NCI-H146 (cell line): ENCODE results near the gene GGTLC1.
"Not testable (repeated sequence)": the region's sequence is repeated elsewhere in the genome, so short reads cannot be mapped to it uniquely, and the experiment has no call there.

ENCODE experiments used
- DNase-seq: peaks from one replicate; lab custom pipeline; 2025; lab: John Stamatoyannopoulos, UW

The GGTLC1 gene

DNA sequence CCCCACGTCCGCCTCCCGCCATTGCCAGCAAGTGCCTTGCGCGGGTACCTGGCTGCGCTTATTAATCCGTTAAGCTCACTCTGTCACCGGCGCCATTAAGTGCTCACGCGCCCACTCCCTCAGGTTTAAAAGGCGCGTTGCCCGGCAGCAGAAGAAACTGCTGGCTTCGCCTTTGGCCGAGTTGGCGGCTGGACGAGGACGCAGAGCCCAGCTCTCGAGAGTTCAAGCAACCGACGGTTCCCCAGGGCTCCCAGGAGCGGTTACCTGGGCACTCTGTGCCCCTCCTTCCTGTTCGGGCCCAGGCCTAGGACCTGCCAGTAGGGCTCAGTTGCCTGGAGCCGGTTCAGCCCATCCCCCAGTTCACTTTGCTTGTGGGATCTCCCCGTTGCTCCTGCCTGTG is at the start of gene GGTLC1:
Gene GGTLC1 (minus strand): TSS at position 219 of the 400 bp plus-strand sequence. CDS start 2,168 bp downstream, outside the sequence.
- DNase-seq, result no peak

DNA sequence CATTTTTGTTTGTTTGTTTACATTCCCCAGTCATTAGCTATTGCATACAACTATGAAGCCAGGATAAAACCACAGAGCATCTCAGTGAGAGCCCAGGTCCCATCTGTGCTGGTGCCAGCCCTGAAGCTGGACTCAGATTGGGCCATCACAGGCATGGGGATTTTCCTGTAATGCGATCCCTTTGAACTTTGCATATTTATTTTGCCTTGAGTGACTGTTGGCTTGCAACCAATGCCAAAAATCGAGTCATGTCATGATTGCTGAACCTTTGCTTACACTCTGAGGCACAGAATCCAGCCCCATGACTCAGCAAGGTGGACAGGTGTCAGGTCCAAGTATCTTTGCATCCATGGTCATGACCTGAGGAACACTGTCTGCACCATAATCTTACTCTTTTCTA is 46.2 kb upstream of the GGTLC1 start:
- no peak for DNase-seq

DNA sequence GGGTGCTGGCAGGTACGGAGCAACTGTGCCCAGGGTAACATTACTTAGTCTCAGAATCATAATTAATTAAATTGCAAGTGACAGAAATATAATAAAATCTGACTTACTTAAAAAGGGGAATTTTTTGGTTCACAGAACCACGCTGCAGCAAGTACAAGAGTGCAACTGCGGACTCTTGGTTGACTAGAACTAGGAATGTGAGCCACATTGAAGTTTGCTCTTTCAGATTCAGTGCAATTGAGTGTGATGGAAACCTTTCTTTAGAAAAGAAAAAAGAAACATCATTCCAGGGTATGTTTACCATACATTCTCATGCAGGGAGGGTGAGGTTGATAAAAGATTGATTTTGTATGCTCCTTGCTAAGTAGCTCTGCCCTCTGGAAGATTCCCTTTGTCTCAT is 45.0 kb upstream of the GGTLC1 start:
- DNase-seq, result no peak

DNA sequence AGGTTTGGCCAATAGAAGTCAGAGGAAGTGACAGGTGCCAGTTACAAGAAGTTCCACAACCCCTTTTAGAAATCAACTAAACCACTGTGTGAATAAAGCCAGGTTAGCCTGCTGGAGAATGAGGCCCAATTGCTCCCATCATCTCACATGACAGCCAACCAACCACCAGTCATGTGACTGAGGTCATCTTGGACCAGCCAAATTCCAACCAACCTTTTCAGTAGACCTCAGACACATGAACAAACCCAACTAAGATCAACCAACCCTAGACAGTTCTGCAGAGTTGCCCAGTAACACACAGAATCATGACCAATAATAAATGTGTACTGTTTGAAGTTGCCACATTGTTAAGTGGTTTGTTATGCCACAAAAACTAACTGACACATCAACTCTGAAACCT is 44.6 kb upstream of the GGTLC1 start:
- no peak for DNase-seq

DNA sequence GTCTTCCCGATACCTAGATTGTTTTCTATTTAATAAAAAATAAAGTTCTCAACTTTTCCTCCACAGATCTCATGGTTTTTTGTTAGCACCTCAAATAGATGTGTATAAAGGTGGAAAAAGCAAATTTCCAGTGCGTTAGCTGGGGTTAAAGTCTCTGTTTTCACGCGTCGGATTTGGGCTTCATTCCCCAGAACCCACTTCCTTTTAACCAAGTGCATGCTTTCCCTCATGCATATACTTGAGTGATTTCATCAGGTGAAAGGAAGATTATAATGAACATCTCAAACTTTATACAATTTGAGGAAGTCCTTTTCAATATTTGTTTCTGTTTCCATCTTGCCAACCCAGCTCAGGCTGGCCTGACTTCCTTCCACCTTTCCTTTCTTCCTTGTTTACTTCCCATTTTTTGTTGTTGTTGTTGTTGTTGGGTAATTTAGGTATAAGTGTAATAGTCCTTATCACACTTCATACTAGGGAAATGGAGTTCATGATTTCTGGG is 43.9 kb upstream of the GGTLC1 start:
- no peak for DNase-seq

DNA sequence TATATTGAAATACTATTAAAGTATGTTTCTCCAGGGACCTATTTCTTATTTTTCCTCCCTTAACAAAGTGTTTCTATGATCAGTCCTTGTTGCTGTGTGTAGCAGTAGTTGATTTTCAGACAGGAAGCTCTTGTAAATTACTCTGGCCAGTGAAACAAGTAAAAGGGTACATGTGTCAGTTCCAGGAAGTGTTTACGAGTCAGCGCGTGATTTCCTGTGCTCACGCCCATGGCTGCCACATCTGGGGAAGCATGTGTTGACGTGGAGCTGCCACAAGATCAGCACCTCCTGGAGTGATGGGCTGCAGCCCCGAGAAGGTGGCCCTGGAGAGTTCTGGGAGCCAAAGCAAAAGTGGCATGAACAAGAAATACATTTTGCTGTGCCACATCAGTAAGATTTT is 38.6 kb upstream of the GGTLC1 start:
- no peak for DNase-seq

DNA sequence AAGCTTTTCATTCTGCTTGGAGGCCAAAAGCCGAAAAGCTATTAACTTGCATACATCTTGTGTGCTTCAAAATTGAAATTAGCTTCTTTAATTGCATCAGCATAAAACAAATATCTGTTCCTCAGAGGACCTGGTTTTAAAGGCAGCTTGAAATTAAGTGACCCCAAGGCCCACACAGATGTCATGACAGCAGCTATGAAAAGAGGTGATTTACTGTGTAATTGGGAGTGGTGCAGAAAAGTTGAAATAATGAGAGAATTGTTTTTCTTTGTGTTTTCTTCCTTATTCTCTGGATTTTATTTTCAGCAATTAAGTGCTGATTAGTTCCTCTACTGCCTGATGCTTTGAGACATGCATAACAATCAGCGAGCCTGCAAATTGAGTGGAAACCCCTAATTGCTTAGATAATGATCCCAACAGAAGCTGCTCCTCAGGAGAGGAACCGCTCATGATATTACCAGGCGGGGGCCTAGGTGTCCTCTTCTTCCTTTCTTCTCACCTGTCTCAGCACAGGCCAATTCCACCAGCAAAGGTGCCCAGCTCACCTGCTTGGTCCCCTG is 34.1 kb upstream of the GGTLC1 start:
- no peak for DNase-seq

DNA sequence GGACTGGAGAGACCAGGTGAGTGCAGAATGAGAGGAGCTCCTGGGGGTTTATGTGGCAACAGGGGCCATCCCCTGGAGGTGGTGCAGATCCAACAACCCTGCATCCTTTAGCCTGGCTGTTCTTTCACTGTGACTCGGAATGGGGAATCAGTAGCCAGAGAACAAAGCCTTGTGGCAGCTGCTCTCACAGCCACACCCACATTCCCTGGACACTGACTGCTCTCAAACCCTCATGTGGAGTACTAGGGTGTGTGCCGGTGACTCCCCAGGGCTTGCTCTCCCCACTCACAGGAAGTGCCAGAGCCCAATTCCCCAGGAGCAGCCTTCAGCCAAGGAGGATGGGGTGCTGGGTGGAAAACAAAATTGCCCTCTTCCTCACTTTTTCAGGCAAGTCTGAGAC is 30.2 kb upstream of the GGTLC1 start:
- DNase-seq, result no peak

DNA sequence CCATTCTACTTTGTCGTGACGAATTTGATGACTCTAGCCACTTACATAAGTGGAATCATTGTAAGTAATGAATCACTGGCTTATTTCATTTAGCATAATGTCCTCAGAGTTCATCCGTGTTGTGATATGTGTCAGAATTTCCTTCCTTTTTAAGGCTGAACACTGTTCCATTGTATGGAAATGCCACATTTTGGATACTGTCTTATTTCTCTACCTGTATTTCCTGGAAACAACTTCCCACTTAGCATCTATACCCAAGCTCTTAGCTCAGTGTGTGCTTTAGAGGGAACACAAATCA is 28.8 kb upstream of the GGTLC1 start:
- DNase-seq, result no peak

DNA sequence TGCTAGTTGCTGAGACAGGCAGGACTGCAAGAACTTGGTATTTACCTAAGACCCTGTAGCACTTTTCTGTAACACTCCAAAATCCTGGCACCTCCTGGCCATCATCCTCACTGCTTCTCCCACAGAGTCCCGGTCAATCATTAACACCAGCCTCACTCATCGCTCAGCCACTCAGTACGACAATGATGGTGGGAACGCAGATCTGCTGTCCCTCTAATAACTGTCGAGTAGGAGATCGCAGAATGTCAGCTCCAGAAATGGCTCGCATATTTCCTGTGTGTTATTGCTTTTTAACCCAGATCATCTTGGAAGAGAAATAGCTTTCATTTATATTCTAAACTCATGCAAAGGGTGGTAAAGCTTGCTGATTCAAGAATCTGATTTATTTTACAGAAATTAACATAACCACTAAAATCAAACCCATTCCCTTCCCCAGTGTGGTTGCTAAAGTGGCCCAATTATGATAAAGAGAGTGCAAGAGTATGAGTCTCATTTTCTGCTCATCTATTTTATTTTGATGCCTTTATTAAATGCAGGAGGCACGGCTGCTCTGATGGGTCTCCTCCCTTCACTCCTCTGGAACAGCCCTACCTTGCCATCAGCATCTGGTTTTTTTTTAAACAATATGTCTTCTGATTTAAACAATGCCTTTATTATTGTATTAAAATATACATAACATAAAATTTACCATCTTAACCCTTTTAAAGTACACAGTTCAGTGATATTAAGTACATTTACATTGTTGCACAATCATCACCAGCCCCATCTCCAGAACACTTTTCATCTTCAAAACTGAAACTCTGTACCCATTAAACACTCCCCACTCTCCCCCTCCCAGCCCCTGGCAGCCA is 28.3 kb upstream of the GGTLC1 start:
- no peak for DNase-seq

DNA sequence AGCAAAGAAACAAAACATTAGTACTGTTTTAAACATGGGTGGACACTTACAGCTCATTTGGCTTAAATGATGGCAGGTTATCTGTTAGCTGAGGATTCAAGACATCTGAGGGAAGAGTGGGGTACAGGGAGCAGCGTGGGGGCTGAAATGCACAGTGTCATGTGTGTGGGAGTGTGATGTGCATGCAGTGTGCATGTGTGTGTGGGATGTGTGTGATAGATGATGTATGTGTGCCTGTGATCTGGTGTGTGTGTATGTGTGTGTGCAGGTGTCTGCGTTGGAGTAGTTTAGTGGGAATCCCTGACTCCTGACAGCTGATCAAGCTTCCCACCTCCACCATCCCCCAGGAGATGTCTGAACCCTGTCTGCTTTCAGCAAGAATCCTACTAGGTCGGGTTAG is 25.4 kb upstream of the GGTLC1 start:
- DNase-seq, result no peak

DNA sequence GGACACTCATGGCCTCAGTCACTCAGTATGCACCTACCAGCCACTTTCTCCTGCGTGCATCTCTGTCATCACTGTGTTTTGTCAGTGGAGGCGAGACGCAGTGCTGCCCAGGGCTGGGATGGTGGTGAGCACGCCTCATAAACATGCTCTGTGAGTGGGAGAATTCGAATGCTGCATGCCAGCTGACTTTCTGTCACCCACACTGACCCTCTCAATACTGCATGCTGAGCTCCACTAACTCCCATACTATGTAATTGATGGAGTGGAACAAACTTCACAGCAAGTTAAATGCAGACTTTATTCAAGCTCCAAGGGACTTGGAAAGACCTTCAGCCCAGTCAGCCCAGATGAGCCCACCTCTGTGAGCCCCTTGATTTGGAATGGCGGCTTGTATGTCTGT is 22.7 kb upstream of the GGTLC1 start:
- no peak for DNase-seq

DNA sequence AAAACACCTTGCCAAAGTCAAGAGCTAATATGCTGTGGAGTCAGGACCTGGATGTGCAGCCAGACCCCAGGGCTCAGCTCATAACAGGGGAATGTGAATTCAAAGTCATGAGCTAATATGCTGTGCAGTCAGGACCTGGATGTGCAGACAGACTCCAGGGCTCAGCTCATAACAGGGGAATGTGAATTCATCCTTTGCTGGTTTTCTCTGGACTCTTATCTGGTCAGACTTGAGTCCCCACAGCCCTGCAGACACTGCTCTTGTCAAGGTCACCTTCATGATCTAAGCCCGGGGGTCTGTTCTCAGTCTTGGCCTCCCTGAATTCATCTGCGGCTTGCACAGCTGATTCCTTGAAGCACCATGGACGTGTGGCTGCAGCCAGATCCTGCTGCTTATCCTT is 19.2 kb upstream of the GGTLC1 start:
- no peak for DNase-seq

DNA sequence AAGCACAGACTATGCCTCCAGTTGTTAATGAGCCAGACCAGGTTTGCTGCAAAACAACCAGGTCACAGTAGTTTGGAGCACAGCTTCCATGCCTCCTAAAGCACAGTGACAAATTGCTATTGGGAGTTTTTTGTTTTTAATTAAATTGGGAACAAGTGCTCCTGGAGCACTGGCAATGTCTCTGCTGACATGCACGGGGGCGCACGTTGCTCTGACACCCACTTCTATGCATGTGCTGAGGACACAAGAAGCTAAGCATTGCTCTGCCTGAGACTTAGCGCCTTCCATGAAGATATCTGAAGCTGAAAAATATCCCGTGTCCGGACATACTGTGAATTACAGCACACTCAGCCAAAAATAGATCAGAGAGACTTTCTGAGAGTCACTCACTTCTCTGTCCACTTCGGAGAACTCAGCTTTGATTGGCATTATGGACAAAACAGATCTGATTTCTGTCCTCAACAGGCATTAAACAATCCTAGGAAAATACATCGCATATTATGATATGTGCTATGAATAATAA is 18.6 kb upstream of the GGTLC1 start:
- no peak for DNase-seq

DNA sequence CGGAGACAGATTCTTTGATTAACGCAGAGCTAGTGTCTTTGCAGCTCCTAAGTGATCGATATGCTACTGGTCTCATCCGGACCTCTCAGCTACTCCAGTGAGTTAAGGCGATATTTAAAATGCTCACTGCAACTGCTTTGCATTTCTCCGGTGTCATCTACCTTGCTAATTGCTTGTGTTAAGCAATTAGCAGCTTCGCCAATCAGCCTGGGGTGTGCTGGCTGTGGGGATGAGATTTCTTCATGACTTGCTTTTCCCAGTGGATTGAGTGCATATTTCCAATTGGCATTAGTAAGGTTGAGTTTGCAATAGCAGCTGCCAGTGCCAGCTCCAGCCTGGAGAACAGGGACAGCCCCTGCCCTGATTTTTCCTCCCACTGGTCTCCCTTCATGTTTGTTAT is 18.0 kb upstream of the GGTLC1 start:
- no peak for DNase-seq

DNA sequence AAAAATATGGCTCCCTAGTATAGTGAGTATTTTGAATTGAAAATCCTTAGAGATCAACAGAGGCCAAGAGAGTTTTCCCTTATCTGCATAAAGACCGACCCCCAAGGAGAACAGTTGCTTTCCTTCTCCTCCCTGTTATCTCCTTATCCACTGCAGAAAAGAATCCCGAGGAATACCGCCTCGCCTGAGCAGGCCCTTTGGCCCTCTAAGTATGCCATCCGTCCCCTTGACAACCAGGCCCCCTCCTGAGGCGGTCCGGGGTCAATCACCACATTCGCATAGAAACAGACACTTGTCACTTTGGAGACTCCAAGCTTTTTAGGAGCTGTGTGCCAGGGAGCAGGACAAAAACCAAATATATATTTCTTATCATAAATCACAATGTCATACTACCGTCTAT is 15.9 kb upstream of the GGTLC1 start:
- DNase-seq, result no peak

DNA sequence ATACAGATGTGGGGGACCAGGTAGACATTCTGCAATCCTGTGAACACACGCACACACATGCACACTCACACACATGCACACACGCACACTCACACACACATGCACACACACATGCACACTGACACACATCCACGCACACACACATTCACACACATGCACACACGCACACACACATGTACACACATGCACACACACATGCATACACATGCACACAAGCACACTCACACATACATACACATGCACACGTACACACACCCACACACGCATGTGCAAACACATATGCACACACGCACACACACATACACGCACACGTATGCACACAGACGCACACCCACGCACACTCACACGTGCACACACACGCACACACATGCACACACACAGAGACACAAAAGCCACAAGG is 14.3 kb upstream of the GGTLC1 start:
- no peak for DNase-seq

DNA sequence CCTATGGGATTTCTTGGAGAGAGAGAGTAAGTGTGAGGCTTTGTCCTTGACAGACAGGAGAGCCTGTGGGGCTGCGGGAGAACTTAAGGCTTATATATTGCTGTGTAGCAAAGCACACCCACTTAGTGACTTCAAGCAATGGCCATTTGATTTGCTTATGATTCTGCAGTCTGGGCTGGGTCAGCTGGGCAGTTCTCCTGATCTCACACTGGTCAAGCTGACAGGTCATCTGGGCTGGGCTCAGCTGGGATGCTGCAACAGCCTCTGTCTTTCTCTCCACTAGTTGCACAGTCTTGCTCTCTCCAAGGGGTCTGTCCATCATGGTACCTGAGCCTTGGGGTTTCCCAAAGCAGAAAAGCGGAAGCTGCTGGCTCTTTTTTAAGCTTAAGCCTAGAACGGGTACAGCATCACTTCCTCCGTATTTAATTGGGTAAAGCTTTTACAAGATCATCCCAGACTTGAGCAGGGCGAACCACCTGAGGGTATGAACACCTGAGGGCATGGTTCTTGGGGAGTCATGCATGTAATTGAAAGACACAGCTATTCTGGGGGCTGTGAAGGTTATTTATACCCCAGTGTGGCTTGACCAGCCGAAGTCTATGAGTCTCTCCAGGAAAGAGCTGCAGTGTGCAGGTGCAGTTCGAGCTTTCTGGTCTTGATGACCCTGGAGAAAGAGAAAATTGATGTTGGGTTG is 13.3 kb upstream of the GGTLC1 start:
- no peak for DNase-seq

DNA sequence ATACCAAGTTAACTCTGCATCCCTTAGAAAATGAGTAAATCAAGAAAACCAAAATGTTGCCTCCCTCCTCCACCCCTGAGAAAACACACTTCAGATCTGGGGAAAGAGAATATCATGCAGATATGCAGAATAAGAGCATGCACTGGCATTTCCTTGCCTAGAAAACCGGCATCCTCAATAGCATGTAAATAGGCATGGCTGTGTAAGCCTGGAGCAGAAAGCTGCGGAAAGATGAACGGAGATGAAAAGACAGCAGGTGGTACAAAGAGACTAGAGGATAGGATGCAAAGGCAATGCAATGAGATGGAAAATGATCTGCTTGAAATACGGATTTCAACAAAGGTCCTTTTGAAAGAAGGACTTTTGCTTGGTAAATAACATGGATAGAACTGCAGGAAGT is 10.3 kb upstream of the GGTLC1 start:
- DNase-seq, result no peak

DNA sequence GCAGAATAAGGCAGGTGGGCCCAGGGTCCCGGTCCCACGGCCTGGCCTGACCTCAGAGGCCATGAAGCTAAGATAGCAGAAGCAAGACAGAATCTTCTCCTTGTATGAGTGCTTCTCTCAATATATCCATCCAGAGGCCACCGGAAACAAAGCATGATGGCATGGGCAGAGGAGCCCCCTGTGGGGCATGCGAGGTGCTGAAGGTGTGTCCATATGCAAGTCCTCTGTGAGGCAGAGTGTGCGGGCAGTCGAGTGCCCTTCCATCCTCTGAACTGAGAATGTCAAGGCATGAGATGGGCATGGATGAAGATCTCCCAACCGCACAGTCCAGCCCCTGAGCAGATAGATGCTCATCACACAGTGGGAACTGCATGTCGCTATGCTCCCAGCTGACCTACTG is 9.8 kb upstream of the GGTLC1 start:
- DNase-seq, result no peak

DNA sequence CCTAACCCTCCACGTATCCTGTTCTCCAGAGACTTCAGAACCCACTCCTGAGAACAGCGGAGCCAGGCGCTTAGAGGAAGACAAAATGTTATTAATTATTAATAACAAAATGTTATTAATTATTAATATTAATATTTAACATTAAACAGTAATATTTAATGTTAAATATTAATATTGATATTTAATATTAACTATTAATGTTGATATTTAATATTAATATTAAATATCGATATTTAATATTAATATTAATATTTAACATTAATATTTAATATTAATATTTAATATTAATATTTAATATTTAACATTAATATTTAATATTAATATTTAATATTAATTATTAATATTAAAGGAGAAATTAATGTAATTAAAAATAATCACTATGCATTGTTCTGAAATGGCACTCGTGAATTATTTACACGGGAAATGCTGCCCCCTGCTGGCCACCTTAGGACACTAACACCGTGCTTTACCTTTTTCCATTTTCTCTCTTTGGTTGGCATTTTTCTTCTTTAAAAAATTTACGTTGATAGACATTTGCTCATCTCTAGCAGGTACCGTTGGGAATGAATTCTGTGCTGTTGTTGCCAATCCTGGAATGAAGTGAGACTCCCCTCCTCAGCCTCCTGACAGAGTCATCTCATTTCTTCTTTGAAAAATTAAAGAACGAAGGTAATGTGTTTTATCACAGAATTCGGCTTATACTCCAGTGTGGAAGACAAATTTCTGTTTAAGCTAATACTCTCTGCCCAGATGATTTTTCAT is 7.5 kb upstream of the GGTLC1 start:
- DNase-seq, result peak; percentile 54

DNA sequence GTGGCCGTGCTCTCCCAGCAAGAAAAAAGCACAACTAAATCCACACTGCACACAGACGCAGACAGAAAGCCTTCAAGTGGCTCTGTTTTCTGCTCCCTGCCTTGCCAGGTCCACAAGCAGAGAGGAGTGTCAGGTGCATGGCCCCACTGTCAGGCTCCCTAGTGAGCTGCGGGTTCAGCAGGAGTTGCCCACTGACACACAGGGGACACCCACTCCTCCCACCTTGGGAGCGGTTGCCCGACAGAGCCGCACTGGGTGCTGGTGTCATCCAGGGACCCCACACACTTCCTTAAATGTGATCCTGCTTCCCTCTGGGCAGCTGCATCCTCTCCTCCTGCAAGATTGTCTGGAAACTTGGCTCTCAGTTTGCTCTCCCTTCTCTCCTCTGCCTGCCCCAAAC is 6.7 kb upstream of the GGTLC1 start:
- not testable (repeated sequence) for DNase-seq
